ENCODE results near the gene RBPJ.
A peak's percentile ranks its signal among the peaks of the same experiment; 100 is the strongest.

The RBPJ gene

GRCh38 chr4:26322346-26322745 is 1.5 kb downstream of the RBPJ start:
- no peak overlapping the region for H3K27ac ChIP-seq (ENCODE audit: low read depth, low read length)
- H3K27me3 ChIP-seq (ENCODE audit: insufficient read depth, low read length), result no peaks in the 10 kb centered on the region
- peak overlapping the region; percentile 94; the same call in 1 of the 2 replicates for H3K9ac ChIP-seq (ENCODE audit: low read depth, low read length)
- WGBS, result 3% methylated on average over 5 of the region's 7 CpGs
- no peaks in the 10 kb centered on the region for H3K9me3 ChIP-seq (ENCODE audit: insufficient read depth, low read depth, low read length)
- H3K4me3 ChIP-seq (ENCODE audit: low read length), result peak overlapping the region; percentile 90
- H3K36me3 ChIP-seq (ENCODE audit: insufficient read depth, low read length), result no peaks in the 10 kb centered on the region
- H3K4me1 ChIP-seq (ENCODE audit: insufficient read depth, low read length), result peaks cover 39% of the 10 kb centered on the region

DNA sequence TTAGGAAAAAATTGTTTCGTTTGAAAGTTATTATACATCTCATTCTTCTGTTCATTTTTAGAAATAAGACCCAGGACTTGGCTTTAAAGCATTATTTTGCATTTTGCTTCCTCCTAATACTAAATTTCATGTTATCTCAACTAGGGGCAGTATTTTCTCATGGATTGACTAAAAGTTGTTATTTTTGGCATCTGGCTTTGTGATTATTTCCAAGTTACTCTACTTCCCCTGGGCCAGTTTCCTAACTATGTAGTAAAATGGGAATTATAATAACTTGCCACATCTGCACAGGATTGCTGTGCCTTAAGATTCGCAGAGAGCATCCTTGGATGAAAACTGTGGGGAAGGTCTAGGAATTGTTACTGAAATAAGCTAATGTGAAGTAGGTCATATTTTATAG is 3.0 kb downstream of the RBPJ start:
- Histone ChIP-seq H3K4me1 (ENCODE audit: insufficient read depth, low read length) (peaks cover 39% of the 10 kb centered on the region), H3K9me3 (ENCODE audit: insufficient read depth, low read depth, low read length) (no peaks in the 10 kb centered on the region), H3K36me3 (ENCODE audit: insufficient read depth, low read length) (no peaks in the 10 kb centered on the region), H3K27me3 (ENCODE audit: insufficient read depth, low read length) (no peaks in the 10 kb centered on the region), H3K27ac (ENCODE audit: low read depth, low read length) (no peak overlapping the region), H3K9ac (ENCODE audit: low read depth, low read length) (no peak overlapping the region), H3K4me3 (ENCODE audit: low read length) (peak overlapping the region; percentile 90; the same call in 1 of the 2 replicates)
- 92% methylated on average over 1 of the region's 2 CpGs for WGBS

DNA sequence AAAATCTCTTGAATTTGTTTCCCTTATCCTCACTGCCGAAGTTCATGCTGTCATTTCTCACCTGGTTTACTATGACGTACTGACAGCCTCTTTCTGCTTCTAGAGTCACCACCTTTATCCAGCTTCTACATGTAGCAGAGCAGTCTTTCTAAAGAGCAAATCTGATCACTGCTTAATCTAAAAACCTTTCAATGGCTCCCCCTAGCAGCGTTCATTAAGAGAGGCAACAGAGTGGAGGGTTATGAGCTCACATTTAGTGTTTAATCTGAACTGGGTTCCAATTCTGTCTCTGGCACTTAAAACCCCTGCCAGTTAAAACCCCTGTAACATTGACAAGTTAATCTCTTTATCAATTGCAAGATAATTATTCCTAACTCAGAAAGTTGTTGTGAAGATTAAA is 4.4 kb downstream of the RBPJ start:
- Histone ChIP-seq H3K27me3 (ENCODE audit: insufficient read depth, low read length) (no peaks in the 10 kb centered on the region), H3K36me3 (ENCODE audit: insufficient read depth, low read length) (no peaks in the 10 kb centered on the region), H3K9ac (ENCODE audit: low read depth, low read length) (no peak overlapping the region), H3K9me3 (ENCODE audit: insufficient read depth, low read depth, low read length) (no peaks in the 10 kb centered on the region), H3K27ac (ENCODE audit: low read depth, low read length) (no peak overlapping the region; the same call in 1 of the 2 replicates), H3K4me3 (ENCODE audit: low read length) (peak overlapping the region; percentile 14; the same call in 1 of the 2 replicates), H3K4me1 (ENCODE audit: insufficient read depth, low read length) (peaks cover 43% of the 10 kb centered on the region)
- 50% methylated on average over 3 of the region's 3 CpGs for WGBS

GRCh38 chr4:26326791-26327190 is 6.0 kb downstream of the RBPJ start:
- H3K36me3 ChIP-seq (ENCODE audit: insufficient read depth, low read length), result 0 out of 2 replicates have a peak, but pooled peaks cover 1% of the 10 kb centered on the region
- no peak overlapping the region for H3K4me3 ChIP-seq (ENCODE audit: low read length)
- H3K27me3 ChIP-seq (ENCODE audit: insufficient read depth, low read length), result no peaks in the 10 kb centered on the region
- peaks cover 59% of the 10 kb centered on the region for H3K4me1 ChIP-seq (ENCODE audit: insufficient read depth, low read length)
- H3K9me3 ChIP-seq (ENCODE audit: insufficient read depth, low read depth, low read length), result no peaks in the 10 kb centered on the region
- no peak overlapping the region for H3K9ac ChIP-seq (ENCODE audit: low read depth, low read length)
- H3K27ac ChIP-seq (ENCODE audit: low read depth, low read length), result no peak overlapping the region
- WGBS, result 93% methylated on average over 2 of the region's 2 CpGs

DNA sequence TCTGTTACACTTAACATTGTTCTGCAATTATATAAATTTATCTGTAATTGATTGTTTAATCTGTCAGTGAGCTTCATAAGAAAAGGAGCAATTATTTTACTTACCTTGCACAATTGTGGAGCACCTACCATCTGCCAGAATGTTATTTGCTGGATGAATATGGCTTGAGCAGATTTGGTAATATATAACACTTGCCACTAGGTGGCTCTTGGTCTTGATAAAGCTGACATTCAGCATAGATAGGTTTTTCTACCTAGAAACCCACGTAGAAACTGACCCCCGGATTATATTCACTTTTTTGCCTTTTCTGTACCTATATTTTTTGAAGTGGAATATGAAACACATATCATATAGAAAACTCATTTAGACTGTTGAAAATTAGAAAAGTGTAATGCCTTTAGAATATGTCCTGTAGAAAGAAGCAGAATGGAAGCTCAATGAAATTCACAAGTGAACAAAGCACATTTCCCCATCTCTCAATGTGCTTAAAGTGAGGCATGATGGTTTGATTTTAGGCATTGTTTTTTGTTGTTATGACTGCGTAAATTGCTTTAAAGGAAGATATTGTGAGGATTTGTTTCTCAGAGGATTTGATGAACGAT is 9.5 kb downstream of the RBPJ start:
- H3K27ac ChIP-seq (ENCODE audit: low read depth, low read length), result no peak overlapping the region
- WGBS, result 55% methylated on average over 4 of the region's 4 CpGs

GRCh38 chr4:26330946-26331345 is 10.1 kb downstream of the RBPJ start:
- H3K9ac ChIP-seq (ENCODE audit: low read depth, low read length), result peak overlapping the region; percentile 46; the same call in 1 of the 2 replicates
- WGBS, result 54% methylated on average over 6 of the region's 6 CpGs
- no peak overlapping the region for H3K27ac ChIP-seq (ENCODE audit: low read depth, low read length)
- no peaks in the 10 kb centered on the region for H3K27me3 ChIP-seq (ENCODE audit: insufficient read depth, low read length)
- no peaks in the 10 kb centered on the region for H3K9me3 ChIP-seq (ENCODE audit: insufficient read depth, low read depth, low read length)
- H3K36me3 ChIP-seq (ENCODE audit: insufficient read depth, low read length), result 0 out of 2 replicates have a peak, but pooled peaks cover 6% of the 10 kb centered on the region
- H3K4me3 ChIP-seq (ENCODE audit: low read length), result 0 out of 2 replicates have a peak overlapping the region, but pooled peaks have one; percentile 2
- peaks cover 45% of the 10 kb centered on the region for H3K4me1 ChIP-seq (ENCODE audit: insufficient read depth, low read length)

More for the DNA sequence above, 9.5 kb downstream of the RBPJ start:
- 0 out of 2 replicates have a peak overlapping the region, but pooled peaks have one; percentile 2 for H3K4me3 ChIP-seq (ENCODE audit: low read length)
- peaks cover 52% of the 10 kb centered on the region for H3K4me1 ChIP-seq (ENCODE audit: insufficient read depth, low read length)
- 0 out of 2 replicates have a peak, but pooled peaks cover 6% of the 10 kb centered on the region for H3K36me3 ChIP-seq (ENCODE audit: insufficient read depth, low read length)
- no peaks in the 10 kb centered on the region for H3K27me3 ChIP-seq (ENCODE audit: insufficient read depth, low read length)
- H3K9ac ChIP-seq (ENCODE audit: low read depth, low read length), result no peak overlapping the region
- no peaks in the 10 kb centered on the region for H3K9me3 ChIP-seq (ENCODE audit: insufficient read depth, low read depth, low read length)

- Histone ChIP-seq H3K27me3 (ENCODE audit: insufficient read depth, low read length) (no peaks in the 10 kb centered on the region), H3K9me3 (ENCODE audit: insufficient read depth, low read depth, low read length) (no peaks in the 10 kb centered on the region), H3K36me3 (ENCODE audit: insufficient read depth, low read length) (0 out of 2 replicates have a peak, but pooled peaks cover 6% of the 10 kb centered on the region), H3K4me1 (ENCODE audit: insufficient read depth, low read length) (peaks cover 40% of the 10 kb centered on the region), H3K4me3 (ENCODE audit: low read length) (no peak overlapping the region), H3K27ac (ENCODE audit: low read depth, low read length) (no peak overlapping the region), H3K9ac (ENCODE audit: low read depth, low read length) (peak overlapping the region; percentile 46; the same call in 1 of the 2 replicates)
- WGBS, result 68% methylated on average over 7 of the region's 7 CpGs
These were observed 10.7 kb downstream of the RBPJ start for GRCh38 chr4:26331380-26331950.

GRCh38 chr4:26334366-26334765 is 13.6 kb downstream of the RBPJ start:
- Histone ChIP-seq H3K27ac (ENCODE audit: low read depth, low read length) (no peak overlapping the region), H3K9me3 (ENCODE audit: insufficient read depth, low read depth, low read length) (no peaks in the 10 kb centered on the region), H3K4me3 (ENCODE audit: low read length) (no peak overlapping the region), H3K9ac (ENCODE audit: low read depth, low read length) (no peak overlapping the region), H3K4me1 (ENCODE audit: insufficient read depth, low read length) (peaks cover 33% of the 10 kb centered on the region), H3K36me3 (ENCODE audit: insufficient read depth, low read length) (0 out of 2 replicates have a peak, but pooled peaks cover 6% of the 10 kb centered on the region), H3K27me3 (ENCODE audit: insufficient read depth, low read length) (no peaks in the 10 kb centered on the region)
- 78% methylated on average over 3 of the region's 3 CpGs for WGBS

DNA sequence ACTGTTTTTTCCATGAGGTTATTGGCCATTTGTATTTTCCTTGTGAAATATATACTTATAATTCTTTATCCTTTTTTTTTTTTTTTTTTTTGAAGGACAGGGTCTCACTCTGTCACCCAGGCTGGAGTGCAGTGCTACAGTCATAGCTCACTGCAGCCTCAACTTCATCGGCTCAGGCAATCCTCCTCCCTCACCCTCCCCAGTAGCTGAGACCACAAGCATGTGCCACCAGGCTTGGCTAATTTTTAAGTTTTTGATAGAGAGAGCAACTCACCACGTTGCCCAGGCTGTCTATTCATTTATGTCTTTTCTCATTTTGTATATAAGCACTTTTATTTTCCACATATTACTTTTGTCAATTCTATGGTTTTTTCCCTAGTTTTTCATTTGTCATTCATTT is 16.8 kb downstream of the RBPJ start:
- no peaks in the 10 kb centered on the region for H3K36me3 ChIP-seq (ENCODE audit: insufficient read depth, low read length)
- 91% methylated on average over 2 of the region's 2 CpGs for WGBS
- no peaks in the 10 kb centered on the region for H3K27me3 ChIP-seq (ENCODE audit: insufficient read depth, low read length)
- no peak overlapping the region for H3K9ac ChIP-seq (ENCODE audit: low read depth, low read length)
- peaks cover 17% of the 10 kb centered on the region for H3K4me1 ChIP-seq (ENCODE audit: insufficient read depth, low read length)
- no peak overlapping the region for H3K27ac ChIP-seq (ENCODE audit: low read depth, low read length)
- no peaks in the 10 kb centered on the region for H3K9me3 ChIP-seq (ENCODE audit: insufficient read depth, low read depth, low read length)
- no peak overlapping the region for H3K4me3 ChIP-seq (ENCODE audit: low read length)

DNA sequence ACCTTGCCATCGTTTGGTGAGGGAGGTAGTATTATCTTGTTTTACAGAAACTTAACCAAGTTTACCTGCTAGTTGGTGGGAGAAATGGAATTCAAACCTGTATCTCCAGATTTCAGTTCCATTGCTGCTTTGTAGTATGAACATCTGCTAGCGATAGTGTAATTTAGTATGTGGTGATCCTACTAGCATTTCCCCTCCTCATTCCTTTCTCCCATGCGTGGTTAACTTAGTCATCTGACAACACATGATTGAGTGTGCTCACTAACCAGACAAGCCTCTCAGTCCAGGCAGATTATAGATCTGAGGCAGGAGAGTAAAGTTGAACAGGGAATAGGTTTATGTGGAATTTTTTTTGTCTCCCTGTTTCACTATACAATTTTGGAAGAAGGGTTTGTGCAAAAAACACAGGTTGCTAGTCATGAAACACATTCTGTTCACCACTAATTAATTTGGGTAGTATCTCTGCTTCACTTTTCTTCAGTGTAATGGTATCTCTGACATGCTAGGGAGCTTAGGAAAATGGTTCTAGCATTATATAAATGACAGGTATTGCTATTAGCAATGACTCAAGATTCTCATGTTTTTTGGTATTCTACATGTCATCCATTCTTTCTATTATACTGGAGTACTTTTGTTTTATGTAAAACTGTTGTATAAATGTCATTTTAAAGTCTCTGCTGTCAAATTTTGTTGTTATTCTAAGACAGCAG is 21.7 kb downstream of the RBPJ start:
- Histone ChIP-seq H3K27me3 (ENCODE audit: insufficient read depth, low read length) (no peaks in the 10 kb centered on the region), H3K36me3 (ENCODE audit: insufficient read depth, low read length) (no peaks in the 10 kb centered on the region), H3K4me3 (ENCODE audit: low read length) (no peak overlapping the region), H3K9ac (ENCODE audit: low read depth, low read length) (no peak overlapping the region), H3K9me3 (ENCODE audit: insufficient read depth, low read depth, low read length) (no peaks in the 10 kb centered on the region), H3K27ac (ENCODE audit: low read depth, low read length) (no peak overlapping the region), H3K4me1 (ENCODE audit: insufficient read depth, low read length) (peaks cover 31% of the 10 kb centered on the region)
- 73% methylated on average over 2 of the region's 3 CpGs for WGBS

GRCh38 chr4:26343038-26343398 is 22.2 kb downstream of the RBPJ start:
- Histone ChIP-seq H3K36me3 (ENCODE audit: insufficient read depth, low read length) (no peaks in the 10 kb centered on the region), H3K4me3 (ENCODE audit: low read length) (no peak overlapping the region), H3K4me1 (ENCODE audit: insufficient read depth, low read length) (peaks cover 31% of the 10 kb centered on the region), H3K9ac (ENCODE audit: low read depth, low read length) (no peak overlapping the region), H3K27ac (ENCODE audit: low read depth, low read length) (no peak overlapping the region), H3K9me3 (ENCODE audit: insufficient read depth, low read depth, low read length) (no peaks in the 10 kb centered on the region), H3K27me3 (ENCODE audit: insufficient read depth, low read length) (no peaks in the 10 kb centered on the region)
- 100% methylated on average over 3 of the region's 3 CpGs for WGBS

All from HUES64 (cell line).